BJ (cell line): ENCODE measurements around the gene COG2. TPM values are rescaled to one million over a fixed set of nuclear protein-coding genes. Genes with fewer than 3 reads are reported as not detected.
"Not testable (repeated sequence)": the region's sequence is repeated elsewhere in the genome, so short reads cannot be mapped to it uniquely, and the experiment has no call there.

ENCODE experiments used
- CTCF ChIA-PET: fragments of 350-600 bp; formaldehyde crosslinking; extraction: SDS; loops from one replicate; lab custom pipeline; 2021; ENCODE audit warnings: antibody characterized with exemption, inconsistent platforms; lab: Yijun Ruan, JAX
- POLR2A ChIA-PET: fragments of 300-600 bp; sonication (Branson Sonifier 250); formaldehyde crosslinking; extraction: SDS; loops from one replicate; lab custom pipeline; 2021; ENCODE audit warnings: antibody characterized with exemption; lab: Charles Lee
- DNase-seq: peaks from one replicate; pipeline ENCODE4 v3.0.0-alpha.2; 2011; ENCODE audit warnings: low read depth
- H3K27me3 ChIP-seq: 2 replicates; pipeline ENCODE4 v1.6.0; 2011; ENCODE audit warnings: low read length; ENCODE audit not compliant: control insufficient read depth, insufficient read depth
- H3K36me3 ChIP-seq: 2 replicates; pipeline ENCODE4 v1.5.1; 2011; ENCODE audit warnings: low read length; ENCODE audit not compliant: control insufficient read depth, insufficient read depth
- H3K4me3 ChIP-seq: 2 replicates; pipeline ENCODE4 v1.5.1; 2011; ENCODE audit warnings: low read depth, mild to moderate bottlenecking, control low read depth, low read length
- CTCF ChIP-seq: IDR thresholded peaks from 2 replicates; pipeline ENCODE4 v1.5.1; 2011; ENCODE audit warnings: low read depth, mild to moderate bottlenecking, control low read depth, inconsistent platforms, low read length, moderate library complexity; ENCODE audit not compliant: insufficient read depth
- polyA plus RNA-seq: library from polyadenylated mRNA; depleted of rRNA; stranded (reverse); fragments of >200 nt; gene quantifications from 2 replicates; pipeline ENCODE4 v1.2.3, GENCODE V29; 2011

The COG2 gene
- polyA plus RNA-seq, 1 experiment = 12.0 TPM

- Histone ChIP-seq H3K27me3 (no peaks in the 10 kb centered on the region), H3K36me3 (no peaks in the 10 kb centered on the region), H3K4me3 (no peak overlapping the region)
- ChIA-PET CTCF (no interaction called here), POLR2A (no interaction called here)
- no peak for DNase-seq
- no peak for TF ChIP-seq CTCF
These were observed 43.5 kb upstream of the COG2 start for GRCh38 chr1:230598745-230599144.

- CTCF ChIA-PET = no interaction called here
- POLR2A ChIA-PET = no interaction called here
- TF ChIP-seq CTCF = no peak
- H3K4me3 ChIP-seq = no peak overlapping the region
- H3K27me3 ChIP-seq = no peaks in the 10 kb centered on the region
- DNase-seq = no peak
- H3K36me3 ChIP-seq = no peaks in the 10 kb centered on the region
These were observed 42.2 kb upstream of the COG2 start for GRCh38 chr1:230599926-230600656.

- H3K4me3 ChIP-seq, H3K27me3 ChIP-seq, CTCF ChIA-PET, POLR2A ChIA-PET, DNase-seq, H3K36me3 ChIP-seq: not testable (repeated sequence)
These were observed 41.5 kb upstream of the COG2 start for GRCh38 chr1:230600657-230601400.

- no peak overlapping the region for H3K4me3 ChIP-seq
- H3K36me3 ChIP-seq = no peaks in the 10 kb centered on the region
- TF ChIP-seq CTCF = no peak
- ChIA-PET POLR2A (no interaction called here), CTCF (no interaction called here)
- DNase-seq = no peak
- no peaks in the 10 kb centered on the region for H3K27me3 ChIP-seq
These were observed 33.1 kb upstream of the COG2 start for GRCh38 chr1:230609208-230609607.

GRCh38 chr1:230610589-230610988 is 31.7 kb upstream of the COG2 start:
- Histone ChIP-seq H3K4me3 (no peak overlapping the region), H3K36me3 (no peaks in the 10 kb centered on the region), H3K27me3 (no peaks in the 10 kb centered on the region)
- ChIA-PET CTCF (no interaction called here), POLR2A (no interaction called here)
- no peak for DNase-seq
- TF ChIP-seq CTCF = no peak
